OCI-LY3 (cell line): ENCODE measurements around the gene PAM.

Experiments used
- CTCF ChIP-seq: fragments of 200-600, 300-600 bp; sonication (generic); IDR thresholded peaks from 2 replicates; pipeline ENCODE4 v1.5.1; 2014; ENCODE audit warnings: antibody characterized with exemption, low read length, low read depth
- EZH2phosphoT487 ChIP-seq: fragments of 200-600 bp; shearing (Covaris generic); IDR thresholded peaks from 2 replicates; pipeline ENCODE4 v1.6.1; 2018; ENCODE audit warnings: antibody characterized with exemption, mixed run types, low read depth

GRCh38 chr5:103059525-103059924 is 304.4 kb downstream of the PAM start:
- TF ChIP-seq CTCF (no peak), EZH2phosphoT487 (no peak)
